Parathyroid adenoma (tissue), 2 donors: ENCODE results near the gene C7.
"Not testable (repeated sequence)": the region's sequence is repeated elsewhere in the genome, so short reads cannot be mapped to it uniquely, and the experiment has no call there.

Experiments
- H2AFZ ChIP-seq: fragments of 300-600 bp; sonication (generic); one replicate; pipeline ENCODE4 v1.7.0; 2017; ENCODE audit warnings: antibody characterized with exemption, mild to moderate bottlenecking
- H3K27ac ChIP-seq: fragments of 300-600 bp; sonication (generic); one replicate; pipeline ENCODE4 v1.7.0; 2017
- H3K27me3 ChIP-seq: fragments of 300-600 bp; sonication (generic); one replicate; pipeline ENCODE4 v1.7.0; 2017; ENCODE audit warnings: low read length; ENCODE audit not compliant: control insufficient read depth, insufficient read depth
- H3K36me3 ChIP-seq: fragments of 300-600 bp; sonication (generic); one replicate; pipeline ENCODE4 v1.7.0; 2017; ENCODE audit warnings: low read length; ENCODE audit not compliant: control insufficient read depth, insufficient read depth
- H3K4me1 ChIP-seq: fragments of 300-600 bp; sonication (generic); one replicate; pipeline ENCODE4 v1.7.0; 2017; ENCODE audit warnings: control low read depth
- H3K4me2 ChIP-seq: fragments of 300-600 bp; sonication (generic); one replicate; pipeline ENCODE4 v1.7.0; 2017; ENCODE audit warnings: low read length
- H3K4me3 ChIP-seq: fragments of 300-600 bp; sonication (generic); one replicate; pipeline ENCODE4 v1.7.0; 2017; ENCODE audit warnings: low read depth, low read length
- H3K79me2 ChIP-seq: fragments of 300-600 bp; sonication (generic); one replicate; pipeline ENCODE4 v1.7.0; 2017; ENCODE audit warnings: control low read depth
- H3K9ac ChIP-seq: fragments of 300-600 bp; sonication (generic); one replicate; pipeline ENCODE4 v1.7.0; 2017; ENCODE audit warnings: mild to moderate bottlenecking
- H3K9me3 ChIP-seq: fragments of 300-600 bp; sonication (generic); one replicate; pipeline ENCODE4 v1.7.0; 2017; ENCODE audit warnings: low read length; ENCODE audit not compliant: control insufficient read depth
- CTCF ChIP-seq: fragments of 300-600 bp; sonication (generic); IDR thresholded peaks from one replicate; pipeline ENCODE4 v1.7.0; 2017; ENCODE audit warnings: antibody characterized with exemption, mild to moderate bottlenecking
- donor health status: primary hyperparathyroidism.

The C7 gene

GRCh38 chr5:40871177-40871576 is 38.1 kb upstream of the C7 start:
- H2AFZ ChIP-seq = no peak overlapping the region
- H3K27me3 ChIP-seq = no peaks in the 10 kb centered on the region
- no peaks in the 10 kb centered on the region for H3K36me3 ChIP-seq
- no peak overlapping the region for H3K27ac ChIP-seq
- no peak for TF ChIP-seq CTCF
- no peaks in the 10 kb centered on the region for H3K4me1 ChIP-seq
- no peak overlapping the region for H3K4me2 ChIP-seq
- H3K79me2 ChIP-seq = no peaks in the 10 kb centered on the region
- H3K9ac ChIP-seq = no peak overlapping the region
- H3K9me3 ChIP-seq = no peaks in the 10 kb centered on the region
- no peak overlapping the region for H3K4me3 ChIP-seq

- not testable (repeated sequence) for H3K4me2 ChIP-seq, H2AFZ ChIP-seq, H3K9ac ChIP-seq, H3K27ac ChIP-seq, H3K4me1 ChIP-seq, H3K9me3 ChIP-seq, H3K36me3 ChIP-seq, H3K79me2 ChIP-seq, H3K4me3 ChIP-seq, H3K27me3 ChIP-seq
These were observed 37.0 kb upstream of the C7 start for GRCh38 chr5:40872253-40872652.

GRCh38 chr5:40873286-40873880 is 35.9 kb upstream of the C7 start:
- no peak overlapping the region for H3K4me2 ChIP-seq
- no peaks in the 10 kb centered on the region for H3K9me3 ChIP-seq
- no peak overlapping the region for H3K4me3 ChIP-seq
- no peak overlapping the region for H3K9ac ChIP-seq
- no peaks in the 10 kb centered on the region for H3K79me2 ChIP-seq
- no peaks in the 10 kb centered on the region for H3K27me3 ChIP-seq
- no peak overlapping the region for H2AFZ ChIP-seq
- no peaks in the 10 kb centered on the region for H3K36me3 ChIP-seq
- TF ChIP-seq CTCF = no peak
- H3K27ac ChIP-seq = no peak overlapping the region
- H3K4me1 ChIP-seq = no peaks in the 10 kb centered on the region

GRCh38 chr5:40875958-40876357 is 33.3 kb upstream of the C7 start:
- H3K36me3 ChIP-seq = no peaks in the 10 kb centered on the region
- no peak for TF ChIP-seq CTCF
- H3K27ac ChIP-seq = no peak overlapping the region

GRCh38 chr5:40877371-40877988 is 31.8 kb upstream of the C7 start:
- Histone ChIP-seq H3K4me1 (no peaks in the 10 kb centered on the region), H3K79me2 (no peaks in the 10 kb centered on the region), H2AFZ (no peak overlapping the region), H3K27ac (no peak overlapping the region), H3K9ac (no peak overlapping the region), H3K9me3 (no peaks in the 10 kb centered on the region), H3K36me3 (no peaks in the 10 kb centered on the region), H3K4me3 (no peak overlapping the region), H3K27me3 (no peaks in the 10 kb centered on the region), H3K4me2 (no peak overlapping the region)
- no peak for TF ChIP-seq CTCF

More at GRCh38 chr5:40875958-40876357, 33.3 kb upstream of the C7 start:
- Histone ChIP-seq H2AFZ (no peak overlapping the region), H3K79me2 (no peaks in the 10 kb centered on the region), H3K9me3 (no peaks in the 10 kb centered on the region), H3K4me1 (no peaks in the 10 kb centered on the region), H3K4me2 (no peak overlapping the region), H3K27me3 (no peaks in the 10 kb centered on the region), H3K9ac (no peak overlapping the region), H3K4me3 (no peak overlapping the region)
